Brain microvascular endothelial cell (primary cell): Measurements from ENCODE around the gene LLPH.
A peak's percentile ranks its signal among the peaks of the same experiment; 100 is the strongest.

Experiments
- DNase-seq: peaks from one replicate; pipeline ENCODE4 v3.0.0-alpha.2; 2020
- H3K27ac ChIP-seq: fragments of 250-450 bp; sonication (Bioruptor Pico); 2 replicates; pipeline ENCODE4 v1.5.1; 2020; ENCODE audit warnings: mild to moderate bottlenecking, moderate library complexity
- H3K27me3 ChIP-seq: fragments of 250-450 bp; sonication (Bioruptor Pico); replicated peaks from 2 replicates; pipeline ENCODE4 v1.5.1; 2020; ENCODE audit warnings: mild to moderate bottlenecking
- H3K36me3 ChIP-seq: fragments of 250-450 bp; sonication (Bioruptor Pico); replicated peaks from 2 replicates; pipeline ENCODE4 v1.5.1; 2020; ENCODE audit warnings: mild to moderate bottlenecking
- H3K4me3 ChIP-seq: 2 replicates; pipeline ENCODE4 v1.5.1; 2011; ENCODE audit warnings: low read depth, mild to moderate bottlenecking, control low read depth, low read length, moderate library complexity
- in situ Hi-C: cut with HindIII; loops from 2 replicates; pipeline ENCODE4 v1.10.0; 2017; ENCODE audit warnings: low sequenced_read_pairs, low pct_ligation_motif_present
- TF ChIP-seq, protein P1 (sequence below): IDR thresholded peaks from 2 replicates; pipeline ENCODE4 v1.5.1; 2011; ENCODE audit warnings: low read depth, mild to moderate bottlenecking, moderate library complexity, low read length, control low read depth, inconsistent platforms; ENCODE audit errors: missing control alignments

The LLPH gene

GRCh38 chr12:66137937-66138336, 7.4 kb upstream of the LLPH start:
- H3K27me3 ChIP-seq: no peaks in the 10 kb centered on the region
- DNase-seq: no peak
- H3K4me3 ChIP-seq: no peak overlapping the region
- no peak overlapping the region for H3K27ac ChIP-seq
- in situ Hi-C loops: no loop called here
- TF ChIP-seq, protein P1, sequence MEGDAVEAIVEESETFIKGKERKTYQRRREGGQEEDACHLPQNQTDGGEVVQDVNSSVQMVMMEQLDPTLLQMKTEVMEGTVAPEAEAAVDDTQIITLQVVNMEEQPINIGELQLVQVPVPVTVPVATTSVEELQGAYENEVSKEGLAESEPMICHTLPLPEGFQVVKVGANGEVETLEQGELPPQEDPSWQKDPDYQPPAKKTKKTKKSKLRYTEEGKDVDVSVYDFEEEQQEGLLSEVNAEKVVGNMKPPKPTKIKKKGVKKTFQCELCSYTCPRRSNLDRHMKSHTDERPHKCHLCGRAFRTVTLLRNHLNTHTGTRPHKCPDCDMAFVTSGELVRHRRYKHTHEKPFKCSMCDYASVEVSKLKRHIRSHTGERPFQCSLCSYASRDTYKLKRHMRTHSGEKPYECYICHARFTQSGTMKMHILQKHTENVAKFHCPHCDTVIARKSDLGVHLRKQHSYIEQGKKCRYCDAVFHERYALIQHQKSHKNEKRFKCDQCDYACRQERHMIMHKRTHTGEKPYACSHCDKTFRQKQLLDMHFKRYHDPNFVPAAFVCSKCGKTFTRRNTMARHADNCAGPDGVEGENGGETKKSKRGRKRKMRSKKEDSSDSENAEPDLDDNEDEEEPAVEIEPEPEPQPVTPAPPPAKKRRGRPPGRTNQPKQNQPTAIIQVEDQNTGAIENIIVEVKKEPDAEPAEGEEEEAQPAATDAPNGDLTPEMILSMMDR: no peak
- peaks cover 9% of the 10 kb centered on the region for H3K36me3 ChIP-seq

DNA sequence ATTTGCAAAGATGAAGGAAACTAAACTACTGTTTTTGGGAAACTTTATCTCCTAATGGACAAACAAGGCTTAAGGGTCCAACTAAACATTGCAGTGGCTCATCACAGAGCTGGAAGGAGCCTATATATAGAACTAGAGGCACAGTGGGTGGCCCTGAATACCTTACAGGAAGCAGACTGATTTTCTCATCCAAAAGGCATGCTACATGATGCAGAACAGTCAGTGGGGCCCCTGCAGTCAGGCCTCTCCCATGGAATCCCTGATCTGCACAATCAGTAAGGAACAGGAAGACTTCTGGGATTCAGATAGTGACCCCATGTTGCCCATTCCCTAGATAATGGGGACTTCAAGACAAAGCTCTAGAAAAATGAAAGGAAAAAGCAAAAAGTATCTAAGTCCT, 1.9 kb upstream of the LLPH start:
- peak overlapping the region; percentile 60 for H3K27ac ChIP-seq
- DNase-seq: peak; percentile 89
- in situ Hi-C loops: no loop called here
- H3K27me3 ChIP-seq: no peaks in the 10 kb centered on the region
- H3K36me3 ChIP-seq: peaks cover 5% of the 10 kb centered on the region
- no peak overlapping the region for H3K4me3 ChIP-seq
- TF ChIP-seq, protein P1: no peak

DNA sequence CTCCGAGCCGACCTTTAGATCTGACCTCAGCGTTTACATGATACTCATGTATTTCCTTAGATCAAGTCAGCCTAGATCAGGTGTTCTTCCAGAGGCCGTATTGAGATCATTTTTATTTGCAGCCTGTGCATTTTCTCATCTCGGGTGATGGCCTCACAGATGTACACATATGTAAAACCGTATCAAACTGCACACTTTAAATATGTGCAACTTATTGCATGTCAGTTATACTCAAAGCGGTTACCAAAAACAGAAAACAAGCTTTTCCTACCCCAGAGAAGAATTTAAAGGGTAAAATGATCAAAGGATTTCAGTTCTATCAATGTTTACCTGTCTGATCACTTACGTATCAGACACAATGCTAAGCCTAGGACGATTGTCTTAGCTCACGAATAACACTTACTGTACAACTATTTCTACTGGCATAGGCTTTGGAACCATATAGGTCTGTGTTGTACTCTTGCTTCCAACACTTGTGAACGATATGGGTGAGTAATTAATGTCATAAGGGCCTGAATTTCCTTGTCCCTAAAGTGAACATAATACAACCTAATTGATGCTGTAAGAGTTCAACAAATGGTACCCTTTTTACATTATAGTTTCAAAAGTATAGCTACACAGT, 628 bp upstream of the LLPH start:
- Histone ChIP-seq H3K4me3 (peak overlapping the region; percentile 100), H3K27me3 (no peaks in the 10 kb centered on the region), H3K27ac (peak overlapping the region; percentile 79), H3K36me3 (peaks cover 9% of the 10 kb centered on the region)
- TF ChIP-seq, protein P1: no peak
- in situ Hi-C loops: no loop called here
- no peak for DNase-seq

DNA sequence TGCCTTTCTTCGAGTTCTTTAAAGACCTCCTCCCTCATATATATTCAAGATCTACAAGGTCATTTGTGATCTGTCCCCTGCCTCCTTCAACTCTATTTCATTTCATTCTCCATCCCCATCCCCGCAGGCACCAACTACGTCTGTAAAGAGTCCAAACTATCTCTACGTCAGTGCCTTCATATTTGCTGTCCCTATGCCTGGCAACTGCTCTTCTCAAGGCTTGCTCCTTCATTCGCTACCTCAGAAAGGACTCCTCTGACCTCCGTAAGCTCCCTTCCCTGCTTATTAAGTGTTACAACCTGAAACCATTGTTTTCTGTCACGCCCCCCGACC, 650 bp downstream of the LLPH start:
- H3K27ac ChIP-seq: peak overlapping the region; percentile 79
- H3K27me3 ChIP-seq: no peaks in the 10 kb centered on the region
- peak overlapping the region; percentile 100 for H3K4me3 ChIP-seq
- peaks cover 8% of the 10 kb centered on the region for H3K36me3 ChIP-seq
- in situ Hi-C loops: no loop called here
- TF ChIP-seq, protein P1: no peak
- peak; percentile 11 for DNase-seq

DNA sequence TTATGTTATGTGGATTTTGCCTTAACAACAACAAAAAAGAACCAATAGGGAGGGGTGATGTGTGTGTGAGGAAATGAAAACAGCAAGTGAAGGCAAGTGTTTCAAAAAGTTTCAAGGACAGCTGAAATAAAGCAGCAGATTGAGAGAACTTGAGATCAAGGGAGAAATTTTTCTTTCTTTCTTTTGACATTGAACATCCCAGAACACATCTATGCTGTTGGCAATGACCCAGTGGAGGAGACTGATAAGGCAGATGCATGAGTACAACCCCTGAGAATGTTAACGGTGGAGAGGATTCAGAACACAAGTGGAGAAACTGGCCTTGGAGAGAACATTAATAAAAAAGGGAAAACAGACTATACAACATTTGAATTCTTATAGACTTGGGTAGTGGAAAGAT, 2.9 kb downstream of the LLPH start:
- Histone ChIP-seq H3K27me3 (no peaks in the 10 kb centered on the region), H3K4me3 (no peak overlapping the region), H3K36me3 (peaks cover 23% of the 10 kb centered on the region), H3K27ac (no peak overlapping the region)
- in situ Hi-C loops: no loop called here
- TF ChIP-seq, protein P1: no peak
- DNase-seq: peak; percentile 71

GRCh38 chr12:66120477-66120876, 10.1 kb downstream of the LLPH start:
- Histone ChIP-seq H3K4me3 (no peak overlapping the region), H3K27ac (no peak overlapping the region), H3K36me3 (peaks cover 20% of the 10 kb centered on the region), H3K27me3 (no peaks in the 10 kb centered on the region)
- in situ Hi-C loops: no loop called here
- TF ChIP-seq, protein P1: no peak
- DNase-seq: no peak
